Dedifferentiated amniotic fluid mesenchymal stem cell (primary cell): ENCODE measurements around the gene PCNX1.
"Not testable (repeated sequence)": the region's sequence is repeated elsewhere in the genome, so short reads cannot be mapped to it uniquely, and the experiment has no call there.

Experiments used
- DNase-seq: peaks from one replicate; pipeline ENCODE4 v3.0.0-alpha.2; 2016; ENCODE audit errors: extremely low spot score

The PCNX1 gene

DNA sequence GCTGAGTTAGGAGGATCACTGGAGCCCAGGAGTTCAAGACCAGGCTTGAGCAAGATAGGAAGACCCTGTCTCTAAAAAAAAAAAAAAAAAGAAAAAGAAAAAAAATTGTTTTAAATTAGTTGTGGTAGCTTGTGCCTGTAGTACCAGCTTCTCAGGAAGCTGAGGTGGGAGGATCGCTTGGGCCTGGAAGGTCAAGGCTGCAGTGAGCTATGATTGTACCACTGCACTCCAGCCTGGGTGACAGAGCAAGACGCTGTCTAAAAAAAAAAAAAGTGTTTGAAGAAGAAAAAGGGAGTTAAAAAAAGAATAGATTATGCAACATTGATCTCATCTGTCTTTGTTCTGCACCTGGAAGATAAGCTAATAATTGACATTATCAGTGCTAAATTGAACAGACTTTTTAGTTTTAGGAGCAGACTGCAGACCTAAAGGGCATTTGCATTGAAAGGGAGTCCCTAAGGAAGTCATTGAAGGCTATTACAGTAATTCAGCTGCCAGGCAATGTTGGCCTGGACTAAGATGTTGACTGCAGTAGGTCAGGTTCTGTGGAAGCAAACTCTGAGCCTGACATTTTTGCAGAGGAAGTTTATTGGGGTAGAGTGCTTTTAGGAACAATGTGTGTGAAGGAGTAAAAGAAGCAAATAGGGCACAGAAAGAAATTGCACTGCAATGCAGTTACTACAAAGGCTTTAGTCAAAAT is 215.8 kb downstream of the PCNX1 start:
- no peak for DNase-seq

DNA sequence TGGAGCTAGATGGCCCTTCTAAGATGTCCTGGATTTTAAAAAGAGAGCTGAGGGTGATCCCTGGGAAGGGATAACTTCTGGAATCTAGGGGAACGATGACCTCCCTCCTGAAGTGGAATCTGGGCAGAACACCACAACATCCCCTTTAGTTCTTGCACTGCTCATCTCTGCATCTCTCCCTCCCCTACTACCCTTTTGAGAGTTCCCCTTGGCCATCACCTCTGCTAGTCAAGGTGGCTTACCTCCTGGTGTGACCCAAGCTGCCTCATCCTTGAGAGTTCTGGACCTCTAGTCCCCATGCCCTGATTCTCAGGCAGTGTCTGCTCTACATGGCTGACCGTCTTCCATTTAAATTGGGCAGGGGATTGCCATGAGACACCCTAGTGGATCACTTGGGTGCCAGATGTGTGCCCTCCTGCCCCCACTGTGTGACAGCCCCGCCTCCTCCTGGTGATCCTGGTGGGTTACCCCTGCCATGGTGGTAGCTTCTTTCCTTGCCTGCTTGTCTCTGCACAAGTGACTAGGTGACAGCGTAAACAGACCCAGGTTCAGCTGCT is 216.4 kb downstream of the PCNX1 start:
- DNase-seq: no peak

DNA sequence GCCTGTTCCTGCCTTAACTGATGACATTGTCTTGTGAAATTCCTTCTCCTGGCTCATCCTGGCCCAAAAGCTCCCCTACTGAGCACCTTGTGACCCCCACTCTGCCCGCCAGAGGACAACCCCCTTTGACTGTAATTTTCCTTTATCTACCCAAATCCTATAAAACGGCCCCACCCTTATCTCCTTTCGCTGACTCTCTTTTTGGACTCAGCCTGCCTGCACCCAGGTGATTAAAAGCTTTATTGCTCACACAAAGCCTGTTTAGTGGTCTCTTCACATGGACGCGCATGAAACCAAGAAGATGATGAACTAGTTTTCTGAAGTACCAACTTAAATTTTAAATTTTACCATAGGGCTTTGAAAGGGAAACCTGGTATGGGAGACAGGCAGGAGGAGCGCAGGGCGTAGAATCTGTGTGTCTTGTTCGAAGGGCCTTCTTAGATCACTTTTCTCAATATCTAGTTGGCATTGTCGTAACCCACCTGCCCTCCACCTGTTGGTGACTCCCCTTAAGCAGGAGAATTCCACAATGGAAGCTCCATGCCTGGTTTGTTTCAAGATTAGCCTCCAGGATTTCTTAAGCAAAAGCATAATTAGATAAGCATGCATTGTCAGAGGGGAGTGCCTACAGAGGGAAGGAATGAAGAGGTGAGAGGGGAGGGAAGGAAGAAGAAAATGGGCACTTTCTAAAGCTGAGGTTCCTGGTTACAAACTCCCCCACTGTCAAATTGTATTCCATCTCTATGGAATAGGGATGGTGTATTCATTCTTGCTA is 222.6 kb downstream of the PCNX1 start:
- not testable (repeated sequence) for DNase-seq

DNA sequence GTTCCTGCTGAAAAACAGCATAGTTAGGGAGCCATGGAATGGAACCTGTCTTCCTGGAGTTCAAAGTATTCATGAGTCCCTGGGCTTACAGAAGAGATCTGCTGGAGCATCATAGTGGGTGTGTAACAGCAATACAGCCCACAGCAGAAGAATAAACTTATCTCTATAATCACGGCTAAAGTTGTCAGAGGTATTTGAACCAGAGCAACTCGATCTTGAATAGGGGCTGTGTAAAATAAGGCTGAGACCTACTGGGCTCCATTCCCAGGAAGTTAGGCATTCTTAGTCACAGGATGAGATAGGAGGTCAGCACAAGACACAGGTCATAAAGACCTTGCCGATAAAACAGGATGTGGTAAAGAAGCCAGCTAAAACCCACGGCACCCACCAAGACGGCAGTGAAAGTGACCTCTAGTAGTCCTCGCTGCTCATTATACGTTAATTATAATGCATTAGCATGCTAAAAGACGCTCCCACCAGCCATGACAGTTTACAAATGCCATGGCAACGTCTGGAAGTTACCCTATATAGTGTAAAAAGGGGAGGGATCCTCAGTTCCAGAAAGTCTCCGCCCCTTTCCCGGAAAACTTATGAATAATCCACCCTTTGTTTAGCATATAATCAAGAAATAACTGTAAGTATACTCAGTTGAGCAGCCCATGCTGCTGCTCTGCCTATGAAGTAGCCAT is 223.4 kb downstream of the PCNX1 start:
- no peak for DNase-seq

DNA sequence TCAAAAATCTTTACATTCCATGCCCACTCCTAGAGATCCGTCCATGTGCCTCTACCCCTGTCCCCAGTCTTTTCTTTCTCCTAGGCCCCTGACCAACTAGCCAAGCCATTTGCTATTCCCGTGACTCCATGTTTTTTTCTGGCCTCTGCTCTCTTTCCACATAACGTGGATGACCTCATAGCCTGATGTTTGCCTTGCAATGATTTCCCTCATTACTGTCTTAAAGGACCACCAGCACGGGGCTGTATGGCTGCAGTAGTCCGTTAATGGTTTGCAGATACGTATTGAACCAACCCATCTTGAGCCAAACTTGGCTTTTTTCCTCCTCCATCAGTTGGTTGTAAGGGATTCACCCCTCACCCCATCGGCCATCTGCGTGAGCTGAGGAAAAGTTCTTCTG is 226.0 kb downstream of the PCNX1 start:
- no peak for DNase-seq

DNA sequence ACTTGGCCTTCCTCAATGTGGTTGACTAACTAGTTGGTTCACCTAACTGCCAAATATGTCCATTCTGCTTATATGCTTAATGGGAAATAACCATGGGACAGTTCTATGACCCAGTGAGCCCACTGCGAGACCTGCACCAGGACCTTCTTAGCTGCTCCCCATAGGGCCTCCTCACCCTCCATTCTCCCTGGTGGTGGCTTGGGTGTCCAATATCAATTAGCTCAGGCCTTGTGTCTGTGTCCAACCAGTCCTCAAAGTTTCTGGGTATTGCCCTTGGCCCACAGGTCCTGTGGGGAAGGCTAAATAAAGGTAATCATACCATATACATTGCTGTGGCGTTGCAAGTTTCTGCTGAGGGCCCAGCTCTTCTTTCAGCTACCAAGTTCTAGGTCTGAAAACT is 228.2 kb downstream of the PCNX1 start:
- no peak for DNase-seq

DNA sequence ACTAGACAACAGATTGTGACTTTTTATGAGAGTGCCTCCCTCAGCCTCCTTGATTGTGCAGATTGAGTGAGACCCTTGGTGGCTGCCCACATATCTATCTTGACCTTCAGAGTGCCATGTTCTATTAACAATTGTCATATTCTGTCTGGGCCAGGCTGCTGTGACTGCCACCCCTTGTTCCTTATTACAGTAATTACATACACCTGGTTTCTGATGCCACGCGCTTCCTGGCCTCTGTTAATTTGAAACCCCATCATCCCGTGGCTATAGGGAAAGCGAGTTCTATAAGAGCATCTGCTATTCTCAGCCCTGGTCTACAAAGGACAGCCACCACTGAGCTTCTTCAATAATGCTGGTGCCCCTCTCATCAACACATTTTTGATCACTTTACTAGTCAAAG is 228.7 kb downstream of the PCNX1 start:
- no peak for DNase-seq

DNA sequence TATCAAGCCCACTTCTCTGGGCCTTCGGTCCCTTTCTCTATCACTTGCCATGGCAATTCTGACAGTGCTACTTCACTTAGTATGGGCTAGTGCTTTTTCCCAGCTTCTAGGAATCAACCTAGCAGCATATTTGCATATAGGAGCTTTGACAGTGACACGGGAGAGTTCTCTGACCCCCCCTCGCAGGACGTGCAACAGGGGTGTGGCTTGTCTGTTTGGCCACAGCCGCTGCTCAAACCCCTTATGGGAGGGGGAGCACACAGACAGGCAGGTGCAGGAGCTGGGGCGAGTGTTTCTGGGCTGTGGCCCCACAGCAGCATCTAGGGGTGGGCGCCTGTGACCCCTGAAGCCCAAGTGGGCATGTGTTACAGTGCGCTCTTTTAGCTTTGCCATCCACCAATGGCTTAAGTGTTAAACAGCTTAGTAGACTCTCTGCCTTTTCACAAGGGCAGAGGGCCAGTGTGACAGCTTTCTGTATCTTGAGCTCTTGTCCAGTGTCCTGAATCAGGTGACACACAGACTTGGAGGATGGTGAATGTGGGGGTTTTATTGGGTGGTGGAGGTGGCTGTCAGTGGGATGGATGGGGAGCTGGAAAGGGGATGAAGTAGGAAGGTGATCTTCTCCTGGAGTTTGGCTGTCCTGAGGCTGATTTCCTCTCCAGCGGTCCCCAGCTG is 229.3 kb downstream of the PCNX1 start:
- no peak for DNase-seq

DNA sequence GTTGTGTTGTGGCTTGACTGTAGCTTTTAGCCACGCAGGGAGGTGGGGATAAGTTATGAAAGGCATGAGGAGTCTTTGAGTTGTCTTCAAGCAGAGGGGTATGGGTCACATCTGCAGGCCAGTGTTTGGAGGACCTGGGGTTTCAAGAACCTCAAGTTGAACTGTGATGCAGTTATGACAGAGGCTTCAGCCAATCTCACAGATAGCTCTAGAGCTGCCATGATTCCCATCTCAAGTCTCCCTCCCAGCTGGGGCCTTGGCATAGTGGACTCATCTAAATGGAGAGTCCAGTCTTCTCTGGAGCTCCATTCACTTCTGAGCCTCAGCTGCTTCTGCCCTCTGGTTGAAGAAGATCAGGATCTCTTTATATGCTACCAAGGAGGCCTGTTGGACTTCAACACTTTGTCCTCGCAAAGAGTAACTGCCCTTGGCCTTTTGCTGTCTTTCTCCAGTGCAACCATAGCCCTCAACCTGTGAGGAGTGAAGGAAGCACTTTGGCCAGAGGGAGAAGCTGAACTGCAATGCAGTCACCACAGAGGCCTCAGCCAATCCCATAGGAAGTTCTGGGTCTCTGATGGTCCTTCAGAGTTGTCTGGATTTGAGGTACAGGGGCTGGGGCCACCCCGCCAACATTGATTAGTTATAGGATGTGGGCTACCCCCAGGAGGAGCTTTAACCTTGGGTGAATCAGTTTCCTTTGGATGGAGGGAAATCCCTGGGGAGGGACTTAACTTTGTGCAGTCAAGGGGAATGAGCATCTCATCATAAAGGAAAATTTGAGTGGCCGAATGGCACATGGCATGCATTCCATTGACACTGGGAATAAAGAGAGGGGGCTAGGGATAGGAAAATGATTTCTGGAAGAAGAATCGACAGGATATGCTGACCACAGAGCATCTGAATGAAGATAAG is 230.5 kb downstream of the PCNX1 start:
- DNase-seq: no peak

DNA sequence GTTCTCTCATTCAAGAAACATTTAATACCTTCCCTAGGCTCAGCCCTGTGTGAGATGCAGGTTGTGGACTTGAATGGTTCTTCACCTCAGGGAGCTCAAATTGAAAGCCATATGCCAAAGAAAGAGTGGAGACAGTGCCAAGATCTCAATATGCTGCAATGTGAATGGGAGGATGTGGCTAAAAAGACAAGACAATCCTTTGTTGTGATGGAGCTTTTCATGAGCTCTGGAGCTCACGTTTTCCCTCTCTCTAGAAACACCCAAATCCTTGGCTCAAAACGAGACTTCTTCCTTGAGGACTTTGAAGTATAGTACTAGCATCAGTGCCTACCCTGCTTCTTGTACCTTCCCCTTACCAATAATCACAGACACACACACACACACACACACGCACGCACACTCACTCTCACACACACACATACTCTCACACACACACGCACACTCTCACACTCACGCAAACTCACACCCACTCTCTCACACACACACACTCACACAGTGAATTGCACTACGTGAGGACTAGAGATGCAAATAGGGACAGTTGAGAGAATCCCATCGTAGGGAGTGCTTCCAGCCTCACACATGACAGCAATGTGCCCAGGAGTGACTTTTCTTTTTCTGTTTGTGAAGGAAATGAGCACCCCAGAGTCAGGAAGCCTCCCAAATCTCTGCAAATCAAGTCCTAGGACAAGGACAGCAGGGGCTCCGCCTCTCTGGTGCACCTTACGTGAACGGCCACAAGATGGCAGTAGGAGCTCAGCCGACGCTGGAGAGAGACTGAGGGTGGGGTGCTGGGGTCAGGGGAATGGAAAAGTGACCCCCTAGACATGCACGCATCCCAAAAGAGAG is 231.4 kb downstream of the PCNX1 start:
- peak; percentile 55 for DNase-seq

DNA sequence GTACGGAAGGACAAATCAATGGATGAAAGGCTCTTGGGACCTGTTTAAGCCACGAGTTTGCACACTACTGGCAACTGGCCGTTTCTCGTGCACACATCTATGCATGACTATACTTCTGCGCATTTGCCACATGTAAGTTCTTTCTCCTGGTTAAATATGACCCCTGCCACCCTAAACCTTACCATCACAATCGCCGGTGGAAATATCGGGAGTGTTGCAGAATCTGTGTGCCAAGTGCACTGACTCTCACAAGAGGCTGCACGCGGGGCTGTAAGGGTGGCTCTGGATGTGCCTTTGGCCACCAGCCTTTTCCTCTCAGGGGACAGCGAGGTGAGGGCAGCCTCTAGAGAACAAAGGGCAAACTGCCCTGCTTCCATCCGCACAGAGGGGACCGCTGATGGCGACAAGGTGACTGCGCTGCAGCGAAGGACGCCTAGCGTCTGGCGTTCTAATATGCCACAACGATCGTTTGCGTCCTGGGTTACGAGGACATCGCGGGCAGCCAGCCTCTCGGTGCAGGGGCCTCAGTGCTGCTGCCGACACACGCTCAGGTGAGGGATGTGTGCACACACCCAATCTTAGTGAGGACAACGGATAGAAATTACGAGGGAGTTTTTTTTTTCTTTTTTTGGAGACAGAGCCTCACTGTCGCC is 232.2 kb downstream of the PCNX1 start:
- DNase-seq: no peak

DNA sequence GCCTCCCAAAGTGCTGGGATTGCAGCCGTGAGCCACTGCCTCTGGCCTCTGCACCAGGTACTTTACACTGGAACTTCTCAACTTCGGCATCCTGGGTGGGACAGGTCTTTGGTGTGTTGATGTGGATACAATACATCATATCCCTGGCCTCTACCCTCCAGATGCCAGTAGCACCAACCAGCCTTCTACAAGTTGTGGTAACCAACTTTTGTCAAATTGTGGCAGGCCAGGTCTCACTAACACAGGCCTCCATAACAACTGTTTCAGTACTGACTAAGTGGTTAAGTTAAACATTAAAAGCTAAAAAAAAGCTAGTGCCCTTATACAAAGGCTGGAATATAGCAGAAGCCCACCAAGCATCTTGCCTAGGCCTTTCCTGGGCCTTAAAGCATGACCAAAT is 232.9 kb downstream of the PCNX1 start:
- no peak for DNase-seq

DNA sequence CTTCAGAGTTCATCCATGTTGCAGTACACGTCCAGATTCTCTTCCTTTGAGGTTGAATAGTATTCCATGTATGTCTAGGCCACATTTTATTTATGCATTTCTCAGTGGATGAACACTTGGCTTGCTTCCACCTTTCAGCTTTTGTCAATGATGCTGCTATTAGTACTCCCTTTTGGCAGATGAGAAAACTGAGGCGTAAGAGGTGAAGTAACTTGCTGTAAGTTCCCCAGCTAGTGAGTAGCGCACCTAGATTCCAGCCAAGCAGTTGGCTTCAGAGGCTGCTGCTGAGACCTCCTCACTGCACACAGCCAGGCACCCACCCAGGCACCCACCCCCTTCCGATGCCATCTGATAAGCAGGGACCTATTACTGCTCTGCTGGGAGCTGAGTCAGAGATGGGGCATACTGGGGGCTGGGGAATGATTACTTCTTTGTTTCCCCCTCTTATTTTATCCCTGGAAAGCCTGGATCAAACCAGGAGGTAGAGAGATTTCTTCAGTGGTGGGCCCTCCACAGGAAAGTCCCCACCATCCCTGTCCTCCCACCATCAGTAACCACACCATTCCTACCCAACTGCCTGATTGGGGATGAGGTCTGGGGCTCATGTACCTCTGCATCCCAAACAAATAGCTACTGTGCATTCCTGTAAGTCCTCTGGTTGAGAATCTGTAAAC is 234.6 kb downstream of the PCNX1 start:
- no peak for DNase-seq

DNA sequence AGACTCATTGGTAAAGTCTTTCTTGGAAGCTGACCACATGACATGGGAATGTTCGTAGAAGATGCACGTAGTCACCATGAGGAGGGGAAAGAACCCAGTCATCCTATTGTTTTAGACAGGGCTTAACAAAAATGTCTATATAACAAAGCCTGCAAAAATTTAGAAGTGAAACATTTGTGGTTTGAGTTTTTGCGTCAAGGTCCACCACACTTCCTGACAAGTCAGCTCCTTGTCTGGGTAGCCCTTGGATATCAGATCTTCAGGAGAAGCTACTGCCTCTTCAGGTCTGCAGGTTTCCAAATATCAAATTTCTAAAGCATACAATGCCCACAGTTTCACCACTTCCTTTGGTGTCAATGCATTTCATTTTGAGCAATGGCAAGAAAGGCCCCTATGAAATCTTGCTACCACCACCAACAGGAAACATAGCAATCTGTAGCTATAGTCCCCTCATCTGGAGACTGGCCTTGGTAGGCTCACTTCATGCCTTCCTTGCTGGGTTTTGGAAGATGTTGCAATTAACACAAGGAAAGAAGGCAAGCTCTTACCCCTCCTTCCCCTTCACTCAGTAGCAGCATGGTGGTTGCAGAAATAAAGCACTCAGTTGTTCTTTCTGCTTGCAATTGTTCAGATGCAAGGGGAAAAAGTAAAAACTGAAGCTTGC is 235.2 kb downstream of the PCNX1 start:
- peak; percentile 63 for DNase-seq

DNA sequence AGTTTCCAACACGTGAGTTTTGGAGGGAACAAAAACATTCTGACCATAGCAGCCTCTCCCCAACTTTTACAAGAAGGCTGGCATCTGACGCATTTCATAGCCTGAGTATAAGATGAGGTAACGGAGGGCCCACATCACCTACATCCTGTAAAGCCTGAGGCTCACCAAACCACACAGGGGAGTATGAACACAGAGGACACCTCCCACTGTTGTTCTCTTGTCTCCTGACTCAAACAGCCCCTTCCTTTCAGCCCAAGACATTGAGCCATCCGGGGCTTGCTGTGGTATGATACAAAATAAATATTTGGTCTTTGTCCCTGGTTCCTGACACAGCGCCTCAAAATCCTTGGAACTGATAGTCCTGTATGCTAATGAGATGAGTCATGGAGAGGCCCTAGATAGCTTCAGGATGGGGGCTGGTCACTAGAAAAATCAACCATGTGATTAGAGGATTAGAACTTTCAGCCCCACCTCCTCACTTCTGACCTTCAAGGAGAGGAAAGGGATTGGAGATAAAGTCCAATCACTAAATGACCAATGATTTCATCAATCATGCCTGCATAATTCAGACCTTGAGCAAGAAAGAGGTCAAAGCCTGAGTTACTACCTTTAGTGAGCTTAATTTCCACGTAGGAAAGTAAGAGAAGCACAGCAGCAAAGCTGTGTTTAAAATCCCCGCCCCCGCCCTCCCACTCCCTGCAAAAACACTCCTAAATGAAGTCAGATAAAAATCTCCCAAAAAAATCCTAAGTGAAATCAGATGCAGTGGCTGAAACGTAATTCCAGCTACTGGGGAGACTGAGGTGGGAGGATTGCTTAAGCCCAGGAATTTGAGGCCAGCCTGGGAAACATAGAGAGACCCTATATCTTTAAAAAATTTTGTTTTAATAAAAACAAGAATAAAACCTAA is 236.4 kb downstream of the PCNX1 start:
- no peak for DNase-seq

DNA sequence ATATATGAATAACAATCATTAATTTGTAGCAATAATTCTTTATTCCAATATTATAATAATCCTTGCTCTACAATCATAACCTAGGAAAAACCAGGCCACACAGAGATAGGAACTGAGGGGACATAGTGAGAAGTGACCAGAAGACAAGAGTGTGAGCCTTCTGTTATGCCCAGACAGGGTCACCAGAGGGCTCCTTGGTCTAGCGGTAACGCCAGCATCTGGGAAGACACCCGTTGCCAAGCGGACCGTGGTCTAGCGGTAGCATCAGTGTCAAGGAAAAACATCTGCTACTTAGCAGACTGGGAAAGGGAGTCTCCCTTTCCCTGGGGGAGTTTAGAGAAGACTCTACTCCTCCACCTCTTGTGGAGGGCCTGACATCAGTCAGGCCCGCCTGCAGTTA is 240.1 kb downstream of the PCNX1 start:
- not testable (repeated sequence) for DNase-seq

DNA sequence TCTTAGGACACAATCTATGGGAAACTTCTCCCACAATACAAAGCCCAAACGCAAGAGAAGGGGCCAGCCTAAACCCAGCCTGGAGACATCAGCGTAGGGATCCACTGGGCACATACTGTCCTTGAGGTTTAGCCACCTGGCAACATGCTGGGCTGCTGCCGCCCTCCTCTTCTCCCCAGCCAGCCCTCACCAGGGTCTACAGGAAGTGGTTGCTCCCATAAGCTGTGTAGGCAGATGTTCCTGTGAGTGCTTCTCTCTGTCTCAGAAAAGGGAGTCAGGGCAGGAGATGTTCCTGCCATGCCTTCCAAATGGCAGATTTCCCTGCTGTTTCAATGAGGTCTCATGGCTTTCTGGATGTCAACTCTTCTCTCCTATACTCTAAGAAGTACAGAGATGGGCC is 241.4 kb downstream of the PCNX1 start:
- DNase-seq: no peak
